ENCODE data around the gene PLCB2. TPM values are rescaled to one million over a fixed set of nuclear protein-coding genes. Genes with fewer than 3 reads are reported as not detected.

The PLCB2 gene
- total and polyA plus RNA-seq, 9 of the 15 experiments (the other 6 are each of a cell fraction or from before 2014, with no cell fraction given): 0.37 to 12.3 (median 8.0) TPM

GRCh38 chr15:40307421-40308211 lies at the start of gene PLCB2 (continued):
- TF ChIP-seq RBM25 (IDR thresholded peaks at IDR 0.05; ENCODE audit: low read depth, low read length, severe bottlenecking) (no peak), GABPA (tag; conservative IDR thresholded peaks at IDR 0.05; ENCODE audit: low read depth) (peak; percentile 73), TSHZ1 (CRISPR knock-in tag; IDR thresholded peaks at IDR 0.05) (no peak), BRD4 (IDR thresholded peaks at IDR 0.05) (no peak), ATF4 (CRISPR knock-in tag; IDR thresholded peaks at IDR 0.05) (no peak), E2F4 (CRISPR knock-in tag; IDR thresholded peaks at IDR 0.05; ENCODE audit: low read depth) (no peak), MEIS2 (IDR thresholded peaks at IDR 0.05; ENCODE audit: partially characterized antibody) (peak; percentile 13), ZNF318 (IDR thresholded peaks at IDR 0.05; ENCODE audit: borderline replicate concordance in 1 of 2, low read depth in 1 of 2) (no peak)
